Fibroblast of the conjunctiva (primary cell): Measurements from ENCODE around the gene TOPORS.

Source experiments
- DNase-seq: peaks from one replicate; pipeline ENCODE4 v3.0.0-alpha.2; 2010; ENCODE audit warnings: low read depth

TOPORS gene

DNA sequence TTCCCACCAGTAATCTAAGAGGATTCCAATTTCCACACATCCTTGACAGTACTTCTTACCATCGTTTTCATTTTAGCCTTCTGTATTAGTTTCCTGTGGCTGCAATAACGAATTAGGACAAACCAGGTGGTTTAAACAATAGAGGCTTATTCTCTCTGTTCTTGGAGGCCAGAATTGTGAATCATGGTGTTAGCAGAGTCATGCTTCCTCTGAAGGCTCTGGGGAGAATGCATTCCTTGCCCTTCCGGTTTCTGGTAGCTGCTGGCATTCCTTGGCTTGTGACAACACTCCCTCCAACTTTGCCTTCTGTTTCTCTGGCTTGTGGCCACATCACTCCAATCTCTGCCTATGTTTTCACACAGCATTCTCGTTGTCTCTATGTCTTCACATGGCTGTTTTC lies 49.9 kb downstream of the TOPORS start:
- peak; percentile 26 for DNase-seq

DNA sequence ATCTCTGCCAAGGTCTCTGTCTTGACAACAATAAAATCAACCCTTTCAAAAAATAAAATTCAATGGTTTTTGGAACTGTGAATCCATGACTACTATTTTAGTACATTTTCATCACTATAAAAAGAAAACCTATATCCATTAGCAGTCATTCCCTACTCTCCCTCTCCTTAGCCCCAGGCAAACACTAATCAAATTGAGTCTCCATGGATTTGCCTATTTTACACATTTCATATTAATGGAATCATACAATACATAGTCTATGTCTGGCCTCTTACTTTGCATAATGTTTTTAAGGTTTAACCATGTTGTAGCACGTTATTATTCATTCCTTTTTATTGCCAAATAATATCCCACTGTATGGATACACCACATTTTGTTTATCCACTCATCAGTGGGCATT lies 50.5 kb downstream of the TOPORS start:
- no peak for DNase-seq

DNA sequence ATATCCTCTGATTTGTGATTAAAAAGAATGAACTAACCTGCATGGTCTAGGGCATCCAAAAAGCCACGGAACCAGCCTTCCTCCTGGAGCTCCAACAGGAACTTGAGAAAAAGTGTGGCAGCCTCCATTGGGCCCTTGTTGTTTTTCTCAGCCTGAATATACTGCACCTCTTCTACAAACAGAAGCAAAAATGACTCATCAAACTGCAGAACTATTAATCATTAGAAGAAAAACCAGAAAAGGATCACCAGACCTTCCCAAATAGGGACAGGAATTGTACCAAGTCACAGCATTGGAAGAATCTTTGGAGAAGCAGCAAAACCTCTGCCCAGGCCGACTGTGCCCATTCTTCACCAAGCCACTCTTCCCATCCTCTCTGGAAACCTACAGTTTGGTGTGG lies 51.6 kb downstream of the TOPORS start:
- no peak for DNase-seq

DNA sequence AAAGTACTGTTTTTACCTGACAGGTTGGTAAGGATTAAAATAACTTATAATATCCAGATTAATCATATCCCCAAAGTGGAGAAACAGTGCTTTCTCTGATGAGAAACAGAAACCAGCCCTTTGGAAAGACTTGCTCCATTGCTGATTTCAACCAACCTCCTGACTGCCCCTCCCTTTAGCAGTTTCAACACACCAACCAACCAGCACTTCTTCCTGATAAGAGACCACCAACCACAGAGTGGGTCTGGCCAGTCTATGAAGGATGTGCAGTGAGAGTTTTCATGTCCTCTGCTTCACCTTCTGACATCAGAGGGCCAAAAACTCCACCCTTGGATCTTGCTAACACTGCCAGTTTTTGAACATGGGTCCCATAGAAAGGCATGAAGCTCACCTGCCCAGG lies 54.5 kb downstream of the TOPORS start:
- no peak for DNase-seq

DNA sequence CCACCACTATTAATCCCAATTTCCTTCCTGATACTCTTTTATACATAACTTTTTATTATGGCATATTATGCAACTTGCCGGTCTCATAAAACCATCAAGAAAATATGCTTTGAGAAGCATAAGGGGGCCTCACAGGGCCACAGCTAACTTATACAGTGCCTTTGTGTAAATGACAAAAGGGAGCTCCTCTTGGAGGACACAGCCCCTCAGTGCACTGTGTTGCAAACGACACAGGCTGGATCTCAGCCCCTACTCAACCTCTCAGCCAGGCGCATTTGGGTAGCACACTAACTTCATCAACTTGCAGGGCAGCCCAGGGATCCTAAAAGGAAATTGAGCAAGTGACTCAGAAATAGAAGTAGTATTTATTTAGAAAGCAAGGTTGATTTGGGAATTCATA lies 61.8 kb downstream of the TOPORS start:
- DNase-seq: no peak
